ENCODE data around the gene NR1H2.

- TF ChIP-seq POLR2A (IDR thresholded peaks at IDR 0.05) (no peak), CTCF (IDR thresholded peaks at IDR 0.05) (no peak)
Measured at GRCh38 chr19:50377517-50377916, 1.3 kb downstream of the NR1H2 start.

Data from tibial nerve (tissue), 3 donors.